HG03025 (cell line): ENCODE data around the gene MBD4.
"Not testable (repeated sequence)": the region's sequence is repeated elsewhere in the genome, so short reads cannot be mapped to it uniquely, and the experiment has no call there.

Experiments used
- ATAC-seq: cut with Tn5 transposase; IDR thresholded peaks from one replicate; pipeline ENCODE4 v1.9.1; 2021; ENCODE audit warnings: mild to moderate bottlenecking, moderate library complexity; ENCODE audit not compliant: unreplicated experiment, low FRiP score

Gene MBD4

GRCh38 chr3:129439817-129440617, at the start of gene MBD4, which contains the start of gene IFT122:
Gene MBD4 (minus strand): TSS chr3:129439948. CDS start chr3:129439833, 115 bp downstream.
Gene IFT122 (plus strand): TSS chr3:129440224. CDS start chr3:129440331, 107 bp downstream.
- peak; percentile 86 for ATAC-seq

- not testable (repeated sequence) for ATAC-seq
Measured at GRCh38 chr3:129489258-129489657, 49.5 kb upstream of the MBD4 start.

DNA sequence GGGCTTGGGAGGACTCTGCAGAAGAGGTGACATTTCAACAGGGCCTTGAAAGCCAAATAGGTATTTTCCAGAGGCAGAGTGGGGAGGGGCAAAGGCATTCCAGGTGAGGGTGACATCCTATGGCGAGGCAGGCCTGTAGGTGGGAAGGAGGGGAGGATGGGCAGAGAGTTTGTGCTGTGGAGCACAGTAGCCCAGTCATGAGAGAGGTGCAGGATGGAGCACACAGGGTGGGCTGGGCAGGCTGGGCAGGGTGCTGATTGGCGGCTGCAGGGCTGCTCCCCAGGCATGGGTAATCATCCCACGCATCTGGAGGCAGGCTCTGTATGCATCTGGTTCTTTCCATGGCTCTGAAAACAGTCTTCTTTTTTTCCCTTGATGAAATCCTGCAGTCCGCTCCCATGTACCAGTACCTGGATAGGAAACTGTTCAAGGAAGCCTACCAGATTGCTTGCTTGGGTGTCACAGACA, 48.2 kb upstream of the MBD4 start:
- ATAC-seq, result not testable (repeated sequence)

GRCh38 chr3:129487183-129487867, 47.6 kb upstream of the MBD4 start:
- ATAC-seq, result no peak

DNA sequence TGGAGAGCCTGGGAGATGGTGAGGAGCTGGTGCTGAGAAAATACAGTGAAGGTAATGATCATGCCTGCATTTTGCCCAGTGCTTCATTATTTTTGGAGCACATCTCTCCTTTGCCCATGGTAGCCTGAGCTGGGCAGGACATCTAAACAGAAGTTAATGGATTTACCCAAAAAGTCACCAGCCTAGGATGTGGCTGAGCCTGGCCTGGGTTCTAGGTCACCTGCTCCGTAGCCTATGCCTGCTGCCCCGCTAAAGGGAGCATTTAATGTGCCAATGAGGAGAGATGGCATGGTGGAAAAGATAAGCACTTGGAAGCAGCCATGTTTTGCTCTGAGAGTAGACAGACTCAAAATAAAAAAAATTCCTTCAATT, 46.9 kb upstream of the MBD4 start:
- no peak for ATAC-seq

DNA sequence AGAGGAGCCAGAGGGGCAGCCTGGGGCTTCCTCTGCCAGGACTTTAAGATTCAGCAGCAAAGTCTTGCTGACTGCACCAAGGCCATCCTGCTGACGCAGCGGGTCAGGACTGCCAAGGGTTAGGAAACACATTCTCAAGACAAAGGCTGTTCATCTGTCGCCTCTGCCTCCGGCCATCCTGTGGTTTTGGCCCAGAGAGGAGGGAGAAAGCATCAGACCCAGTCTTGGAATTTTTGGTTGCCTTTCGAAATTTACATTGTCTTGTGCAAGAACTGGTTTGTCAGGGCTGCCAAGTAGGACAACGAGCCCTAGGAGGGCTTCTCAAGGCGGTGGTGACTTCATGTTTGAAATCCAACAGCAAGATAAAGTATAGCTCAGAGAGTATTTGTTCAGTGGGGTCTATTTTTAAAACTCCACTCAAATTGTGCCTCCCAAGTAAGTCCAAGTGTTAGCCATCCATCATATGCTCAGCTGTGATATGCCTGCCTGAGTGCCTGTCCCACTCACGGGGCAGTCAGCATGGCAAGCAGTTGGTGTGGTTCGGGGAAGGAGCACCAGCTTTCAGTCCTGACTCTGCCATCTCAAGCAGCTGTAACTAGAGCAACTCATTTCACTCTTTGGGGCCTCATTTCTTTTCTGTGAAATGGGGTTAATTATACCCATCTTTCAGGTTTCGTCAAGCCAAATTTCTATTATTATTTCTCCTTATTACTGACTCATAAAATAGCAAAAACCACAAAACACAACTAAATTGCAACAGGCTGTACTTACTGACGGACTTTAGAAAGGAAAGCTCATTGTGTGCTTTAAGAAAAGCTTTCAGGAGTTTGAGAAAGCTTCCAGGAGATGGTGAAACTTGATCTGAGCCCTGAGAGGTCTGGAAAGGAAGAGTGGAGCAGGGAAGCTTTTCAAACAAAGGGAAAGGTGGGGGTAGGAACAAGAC, 46.2 kb upstream of the MBD4 start:
- no peak for ATAC-seq

DNA sequence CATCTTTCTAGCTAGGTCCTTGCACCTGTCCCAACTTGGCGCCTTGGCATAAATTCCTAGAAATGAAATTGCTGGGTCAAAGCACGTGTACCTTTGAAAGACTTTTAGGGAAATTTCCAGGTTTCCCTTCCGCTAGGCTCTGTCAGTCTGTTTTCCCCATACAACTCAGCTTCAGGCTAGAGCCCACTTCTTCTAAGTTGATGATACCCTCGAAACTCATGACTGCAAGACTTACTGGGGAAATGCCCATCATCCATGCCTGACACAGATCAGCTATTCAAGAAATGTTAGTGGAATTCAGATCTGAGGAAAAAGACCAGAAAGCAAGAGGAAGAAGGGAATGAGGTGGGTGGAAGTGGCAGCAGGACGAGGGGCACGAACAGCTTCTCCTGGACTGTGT, 45.4 kb upstream of the MBD4 start:
- not testable (repeated sequence) for ATAC-seq

- no peak for ATAC-seq
Measured at GRCh38 chr3:129483870-129484269, 44.1 kb upstream of the MBD4 start.

- ATAC-seq, result no peak
Measured at GRCh38 chr3:129482721-129483120, 43.0 kb upstream of the MBD4 start.

GRCh38 chr3:129481766-129482332, 42.1 kb upstream of the MBD4 start:
- no peak for ATAC-seq

DNA sequence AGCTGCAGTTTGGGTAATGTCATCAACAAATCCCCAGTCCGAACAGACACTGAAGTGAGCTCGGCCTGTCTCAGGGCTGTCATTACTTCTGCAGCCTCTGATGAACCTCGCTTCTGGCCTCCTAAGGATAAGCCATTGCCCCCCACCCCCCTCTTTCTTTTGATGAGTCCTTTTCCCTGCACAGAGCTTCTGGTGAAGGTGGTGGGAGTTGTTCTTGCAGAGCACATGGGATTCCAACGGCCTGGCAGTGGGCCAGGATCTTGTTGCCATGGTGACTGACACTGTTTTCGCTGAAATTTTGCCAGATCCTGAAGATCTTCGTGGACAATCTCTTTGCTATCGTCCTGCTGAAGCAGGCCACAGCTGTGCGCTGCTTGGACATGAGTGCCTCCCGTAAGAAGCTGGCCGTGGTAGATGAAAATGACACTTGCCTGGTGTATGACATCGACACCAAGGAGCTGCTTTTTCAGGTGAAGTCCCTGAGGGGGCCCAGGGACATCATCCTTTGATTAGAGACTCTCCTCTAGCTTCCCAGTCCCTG, 41.5 kb upstream of the MBD4 start:
- not testable (repeated sequence) for ATAC-seq

GRCh38 chr3:129476586-129476985, 36.8 kb upstream of the MBD4 start:
- ATAC-seq, result no peak

DNA sequence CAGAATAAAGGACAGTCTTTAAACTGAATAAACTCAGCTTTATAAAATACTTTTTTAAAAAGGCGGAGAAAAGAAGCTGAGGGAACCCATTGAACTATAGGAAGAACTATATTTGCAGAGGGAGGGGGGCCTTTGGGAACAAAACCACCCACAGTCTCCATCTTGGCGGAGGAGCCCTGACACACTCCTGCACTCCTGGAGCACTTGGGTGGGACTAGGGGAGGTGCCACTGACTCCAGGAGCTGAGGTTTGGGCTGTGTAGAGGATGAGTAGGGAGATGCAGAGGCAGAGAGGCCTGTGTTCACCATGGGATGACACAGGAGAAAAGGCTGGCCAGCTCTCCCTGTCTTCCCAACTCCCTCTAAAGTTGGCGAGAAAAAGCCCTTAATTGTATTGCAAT, 36.1 kb upstream of the MBD4 start:
- ATAC-seq, result no peak

GRCh38 chr3:129474984-129475804, 35.4 kb upstream of the MBD4 start:
- no peak for ATAC-seq

- ATAC-seq, result no peak
Measured at GRCh38 chr3:129473769-129474152, 34.0 kb upstream of the MBD4 start.

- no peak for ATAC-seq
Measured at GRCh38 chr3:129473067-129473768, 33.5 kb upstream of the MBD4 start.

- no peak for ATAC-seq
Measured at GRCh38 chr3:129470861-129471260, 31.1 kb upstream of the MBD4 start.

- no peak for ATAC-seq
Measured at GRCh38 chr3:129469026-129469425, 29.3 kb upstream of the MBD4 start.

DNA sequence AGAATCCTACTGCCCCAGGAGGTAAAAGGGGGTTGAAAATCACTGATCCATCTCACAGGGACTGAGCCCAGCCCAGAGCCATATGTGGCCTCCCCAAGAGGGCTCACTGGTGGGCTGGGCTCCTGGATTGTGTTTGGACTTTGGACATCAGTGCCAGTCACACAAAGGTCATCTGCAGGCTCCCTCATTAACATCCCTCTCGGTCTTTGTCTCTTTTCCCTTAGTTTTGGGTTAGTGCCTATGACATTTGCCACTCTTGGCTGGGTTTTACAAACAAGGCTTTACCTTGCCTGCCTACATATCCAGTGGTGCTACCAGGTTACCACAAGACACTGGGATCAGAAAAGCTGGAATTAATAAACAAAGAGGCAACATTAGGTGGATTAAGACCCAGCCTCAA, 28.2 kb upstream of the MBD4 start:
- ATAC-seq, result no peak
